ENCODE results near the gene IQCH.
"Not testable (repeated sequence)": the region's sequence is repeated elsewhere in the genome, so short reads cannot be mapped to it uniquely, and the experiment has no call there.

DNA sequence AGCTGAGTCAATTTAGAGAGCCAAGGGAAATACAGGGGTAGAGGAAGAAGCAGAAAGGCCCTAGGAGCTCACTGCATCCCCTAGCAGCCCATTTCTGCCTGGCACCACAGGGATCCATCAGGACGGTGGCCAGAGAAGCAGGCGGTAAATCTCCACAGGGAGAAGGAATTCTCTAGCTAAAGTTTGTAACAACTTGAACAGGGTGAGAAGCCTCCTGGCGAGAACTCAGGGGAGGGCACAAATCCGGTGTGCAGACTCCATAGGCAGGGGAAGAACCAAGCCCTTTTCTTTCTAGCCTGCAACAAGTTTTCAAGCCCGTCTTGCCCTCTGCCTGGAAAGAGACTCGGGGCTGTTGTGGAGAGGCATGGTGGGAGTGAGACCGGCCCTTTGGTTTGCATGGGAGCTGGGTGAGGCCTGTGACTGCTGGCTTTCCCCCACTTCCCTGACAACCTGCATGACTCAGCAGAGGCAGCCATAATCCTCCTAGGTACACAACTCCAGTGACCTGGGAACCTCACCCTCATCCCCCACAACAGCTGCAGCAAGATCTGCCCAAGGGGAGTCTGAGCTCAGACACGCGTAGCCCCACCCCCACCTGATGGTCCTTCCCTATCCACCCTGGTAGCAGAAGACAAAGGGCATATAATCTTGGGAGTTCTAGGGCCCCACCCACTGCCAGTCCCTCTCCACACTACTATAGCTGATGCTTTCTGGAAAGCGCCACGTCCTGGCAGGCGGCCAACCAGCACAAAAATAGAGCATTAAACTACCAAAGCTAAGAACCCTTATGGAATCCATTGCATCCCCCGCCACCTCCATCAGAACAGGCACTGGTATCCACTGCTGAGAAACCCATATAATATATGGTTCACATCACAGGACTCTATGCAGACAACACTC lies 182.0 kb downstream of the IQCH start:
- not testable (repeated sequence) for TF ChIP-seq POLR2A, EP300 (IDR thresholded peaks at IDR 0.05)
- TF ChIP-seq, protein P1, sequence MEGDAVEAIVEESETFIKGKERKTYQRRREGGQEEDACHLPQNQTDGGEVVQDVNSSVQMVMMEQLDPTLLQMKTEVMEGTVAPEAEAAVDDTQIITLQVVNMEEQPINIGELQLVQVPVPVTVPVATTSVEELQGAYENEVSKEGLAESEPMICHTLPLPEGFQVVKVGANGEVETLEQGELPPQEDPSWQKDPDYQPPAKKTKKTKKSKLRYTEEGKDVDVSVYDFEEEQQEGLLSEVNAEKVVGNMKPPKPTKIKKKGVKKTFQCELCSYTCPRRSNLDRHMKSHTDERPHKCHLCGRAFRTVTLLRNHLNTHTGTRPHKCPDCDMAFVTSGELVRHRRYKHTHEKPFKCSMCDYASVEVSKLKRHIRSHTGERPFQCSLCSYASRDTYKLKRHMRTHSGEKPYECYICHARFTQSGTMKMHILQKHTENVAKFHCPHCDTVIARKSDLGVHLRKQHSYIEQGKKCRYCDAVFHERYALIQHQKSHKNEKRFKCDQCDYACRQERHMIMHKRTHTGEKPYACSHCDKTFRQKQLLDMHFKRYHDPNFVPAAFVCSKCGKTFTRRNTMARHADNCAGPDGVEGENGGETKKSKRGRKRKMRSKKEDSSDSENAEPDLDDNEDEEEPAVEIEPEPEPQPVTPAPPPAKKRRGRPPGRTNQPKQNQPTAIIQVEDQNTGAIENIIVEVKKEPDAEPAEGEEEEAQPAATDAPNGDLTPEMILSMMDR (IDR thresholded peaks at IDR 0.05), result not testable (repeated sequence)

All from tibial nerve (tissue), 4 donors.